NCI-H1092 (cell line): ENCODE measurements around the gene THAP12.
"Not testable (repeated sequence)": the region's sequence is repeated elsewhere in the genome, so short reads cannot be mapped to it uniquely, and the experiment has no call there.

Experiments used
- DNase-seq: peaks from one replicate; lab custom pipeline; 2025; lab: John Stamatoyannopoulos, UW

Gene THAP12

GRCh38 chr11:76380977-76381719 is at the start of gene THAP12, which contains the start of gene GVQW3:
Gene THAP12, minus strand, starts transcription at chr11:76381132. Its CDS starts 296 bp downstream, at chr11:76380836.
Gene GVQW3, plus strand, starts transcription at chr11:76381323. Its CDS starts 506 bp downstream, at chr11:76381829.
- peak; percentile 99 for DNase-seq

- no peak for DNase-seq
Observed at GRCh38 chr11:76426660-76427059, 45.7 kb upstream of the THAP12 start.

- no peak for DNase-seq
Observed at GRCh38 chr11:76424891-76425290, 44.0 kb upstream of the THAP12 start.

GRCh38 chr11:76424379-76424778 is 43.4 kb upstream of the THAP12 start:
- no peak for DNase-seq

DNA sequence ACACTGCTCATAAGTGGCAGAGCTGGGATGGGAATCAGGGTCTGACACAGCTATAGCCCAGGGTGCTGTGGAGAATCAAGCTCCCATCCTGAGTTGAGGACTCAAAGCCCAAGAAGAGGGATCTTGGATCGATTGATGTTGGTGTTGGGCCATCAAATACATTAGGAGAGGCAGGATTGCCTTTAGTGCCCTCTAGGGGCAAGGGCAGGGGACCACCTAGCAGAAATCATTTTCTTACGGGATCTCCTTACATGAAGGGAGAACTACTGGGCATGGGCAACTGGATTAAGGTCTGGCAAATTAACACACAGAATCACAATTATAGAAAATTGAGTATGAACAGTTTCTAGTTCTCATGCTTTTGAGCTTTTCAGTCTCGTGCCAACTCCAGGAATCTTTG is 39.0 kb upstream of the THAP12 start:
- DNase-seq: no peak

GRCh38 chr11:76415073-76415472 is 34.1 kb upstream of the THAP12 start:
- DNase-seq: no peak

GRCh38 chr11:76410851-76411357 is 30.0 kb upstream of the THAP12 start:
- DNase-seq: no peak

- DNase-seq: peak; percentile 88
Observed at GRCh38 chr11:76408171-76408965, 27.4 kb upstream of the THAP12 start.

DNA sequence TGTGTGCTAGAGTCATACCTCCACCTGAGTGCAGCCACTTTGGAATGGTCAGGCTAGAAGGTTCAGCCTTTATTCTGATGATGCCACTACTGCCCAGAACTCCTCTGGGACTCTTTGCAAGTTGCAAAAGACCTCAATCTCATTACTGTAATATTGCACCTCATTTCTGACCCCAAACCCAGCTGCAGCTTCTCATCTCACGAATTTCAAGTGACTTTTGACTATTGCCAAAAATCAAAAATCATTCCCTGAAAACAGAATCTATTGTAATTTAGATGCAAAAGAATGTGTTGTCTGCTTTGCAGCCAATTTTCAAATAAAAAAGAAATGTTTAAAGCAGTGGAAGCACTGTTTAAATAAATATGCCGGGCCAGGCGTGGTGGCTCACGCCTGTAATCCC is 25.4 kb upstream of the THAP12 start:
- no peak for DNase-seq

GRCh38 chr11:76401484-76401883 is 20.6 kb upstream of the THAP12 start:
- DNase-seq: not testable (repeated sequence)

- DNase-seq: no peak
Observed at GRCh38 chr11:76400967-76401366, 20.0 kb upstream of the THAP12 start.

DNA sequence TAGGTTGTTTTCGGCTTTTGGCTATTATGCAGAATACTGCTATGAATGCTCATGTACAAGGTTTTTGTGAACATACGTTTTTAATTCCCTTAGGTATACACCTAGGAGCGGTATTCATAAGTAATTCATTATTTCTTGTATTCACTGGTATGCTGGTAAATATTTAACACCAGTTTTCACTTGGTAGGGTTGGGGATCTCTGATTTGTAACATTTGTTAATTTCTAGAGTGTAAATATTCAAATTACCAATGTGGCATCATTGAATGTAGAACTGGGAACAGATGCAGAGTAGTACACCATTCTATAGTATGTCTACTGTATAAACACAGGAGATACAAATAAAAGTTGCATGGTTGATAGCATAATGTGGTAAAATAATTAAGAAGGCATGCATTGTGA is 16.5 kb upstream of the THAP12 start:
- no peak for DNase-seq

DNA sequence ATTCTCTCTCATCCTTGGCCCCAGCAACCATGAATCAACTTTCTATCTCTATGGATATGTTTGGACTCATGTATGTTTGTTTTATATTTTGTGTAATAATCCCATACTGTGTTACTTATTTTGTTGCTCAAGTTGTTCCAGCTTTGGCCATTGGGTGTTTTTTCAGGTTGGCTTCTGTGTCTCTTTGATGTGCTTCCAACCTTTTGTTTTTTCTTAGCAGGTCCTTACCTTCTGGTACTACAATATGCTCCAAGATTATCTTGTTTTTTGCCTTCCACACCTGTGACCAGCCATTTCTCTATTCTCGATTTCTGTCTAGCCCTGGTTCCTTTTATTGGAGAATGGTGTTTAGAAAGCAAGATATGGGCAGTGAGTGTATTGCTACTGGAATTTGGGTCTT is 14.4 kb upstream of the THAP12 start:
- DNase-seq: no peak

DNA sequence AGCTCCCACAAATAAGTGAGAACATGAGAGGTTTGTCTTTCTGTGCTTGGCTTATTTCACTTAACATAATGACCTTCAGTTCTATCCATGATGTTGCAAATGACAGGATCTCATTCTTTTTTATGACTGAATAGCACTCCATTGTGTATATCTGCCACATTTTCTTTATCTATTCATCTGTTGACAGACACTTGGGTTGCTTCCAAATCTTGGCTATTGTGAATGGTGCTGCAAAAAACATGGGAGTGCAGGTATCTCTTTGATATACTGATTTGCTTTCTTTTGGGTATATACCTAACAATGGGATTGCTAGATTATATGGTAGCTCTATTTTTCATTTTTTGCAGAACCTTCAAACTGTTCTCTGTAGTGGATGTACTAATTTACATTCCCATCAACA is 13.5 kb upstream of the THAP12 start:
- no peak for DNase-seq

- no peak for DNase-seq
Observed at GRCh38 chr11:76392870-76393269, 11.9 kb upstream of the THAP12 start.

GRCh38 chr11:76391811-76392475 is 11.0 kb upstream of the THAP12 start:
- no peak for DNase-seq

DNA sequence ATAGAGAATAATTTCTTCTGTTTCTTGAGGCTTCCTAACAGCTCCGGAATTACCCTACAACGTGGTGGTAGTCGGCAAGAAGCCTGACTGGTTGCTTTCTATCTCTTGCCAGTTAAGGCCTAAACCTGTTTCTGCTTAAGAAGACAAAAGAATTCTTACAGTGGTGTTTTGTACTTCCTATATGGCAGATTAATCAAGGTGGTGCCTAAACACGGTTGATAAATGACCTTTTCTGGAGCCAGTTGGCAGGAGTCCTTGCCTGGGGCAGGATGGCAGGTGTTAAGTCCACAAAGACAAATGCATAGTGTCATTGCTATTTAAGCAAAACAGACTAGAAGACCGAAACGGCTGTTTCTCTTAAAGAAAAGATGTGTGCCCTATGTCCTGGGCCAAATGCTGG is 10.1 kb upstream of the THAP12 start:
- peak; percentile 25 for DNase-seq

DNA sequence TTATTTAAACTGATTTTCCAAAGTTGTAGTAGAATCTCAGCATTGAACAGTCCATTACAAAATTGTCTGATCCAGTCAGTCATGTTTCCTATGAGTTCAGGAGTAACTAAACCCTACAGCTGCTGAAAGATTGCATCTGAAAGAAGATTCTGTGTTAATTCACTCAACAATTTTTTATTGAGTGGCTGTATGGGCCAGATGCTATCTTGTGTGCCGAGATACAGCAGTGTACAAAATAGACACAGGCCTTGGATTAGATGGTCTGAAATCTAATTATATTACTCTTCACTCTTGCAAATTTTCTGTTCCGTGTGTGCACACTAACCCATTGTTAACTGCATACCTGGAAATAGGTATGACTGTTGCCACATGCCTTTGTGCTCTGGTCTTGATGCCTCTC is 7.5 kb upstream of the THAP12 start:
- DNase-seq: no peak

- no peak for DNase-seq
Observed at GRCh38 chr11:76385903-76386302, 5.0 kb upstream of the THAP12 start.

DNA sequence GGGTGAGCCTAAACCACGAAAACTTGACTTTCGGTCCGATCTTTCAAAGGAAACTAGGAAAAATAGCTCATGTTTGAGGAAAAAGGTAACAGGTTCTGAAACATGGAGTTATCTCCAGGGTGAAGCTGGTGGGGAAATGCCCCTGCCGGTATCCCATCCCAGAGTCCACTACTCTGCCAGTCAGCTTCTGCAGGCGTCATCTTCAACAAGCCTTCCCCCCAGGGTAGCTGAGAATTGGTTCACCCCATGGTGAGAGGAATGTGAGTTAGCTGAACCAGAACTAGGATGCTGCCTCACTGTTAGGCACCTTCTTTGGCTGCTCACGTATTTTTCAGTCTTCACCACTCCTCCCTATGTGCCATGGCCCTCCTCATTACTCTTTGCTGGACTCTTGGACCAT is 1.3 kb upstream of the THAP12 start:
- no peak for DNase-seq

DNA sequence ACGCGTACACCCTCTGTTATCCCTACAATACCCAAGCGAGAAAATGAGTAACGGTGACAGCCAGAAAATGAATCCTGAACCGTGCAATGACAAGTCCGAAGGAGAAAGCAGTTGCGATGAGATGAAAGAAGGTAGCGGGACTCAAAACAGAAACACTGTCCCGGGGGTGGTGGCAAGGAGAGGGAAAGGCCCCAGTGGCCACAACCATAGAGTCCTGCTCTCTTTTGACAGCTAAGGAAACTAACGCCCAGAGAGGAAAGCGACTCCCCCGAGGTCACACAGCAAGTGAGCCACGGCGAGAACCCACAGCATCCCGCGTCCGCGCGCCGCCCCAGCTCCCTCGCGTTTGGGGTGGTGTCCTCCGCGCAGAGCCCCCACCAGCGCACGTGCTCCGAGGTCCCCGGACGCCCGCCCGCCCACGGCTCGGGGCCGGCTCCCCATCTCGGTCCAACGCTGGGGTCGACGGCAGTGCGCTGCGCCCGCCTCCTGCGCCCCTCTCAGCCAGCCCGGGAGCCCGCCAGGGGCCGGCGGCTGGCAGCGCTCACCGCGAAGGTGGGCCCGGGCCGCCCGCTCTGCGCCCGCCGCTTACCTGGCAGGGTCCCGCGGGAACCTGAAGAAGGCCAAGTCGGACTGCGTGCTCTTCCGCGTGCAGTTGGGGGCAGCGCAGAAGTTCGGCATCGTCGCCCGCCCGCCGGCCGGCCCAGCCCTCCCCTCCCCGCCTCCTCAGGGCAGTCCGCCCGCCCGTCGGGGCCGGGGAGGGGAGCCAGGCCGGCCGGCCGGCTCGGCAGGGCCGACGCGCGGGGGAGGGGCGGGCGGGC is 564 bp downstream of the THAP12 start:
- no peak for DNase-seq

GRCh38 chr11:76379807-76380158 is 1.1 kb downstream of the THAP12 start:
- DNase-seq: no peak
